CD4-positive, alpha-beta T cell treated with Interleukin-17A for 1 hour (primary cell): ENCODE results near the gene PIGU.
"Not testable (repeated sequence)": the region's sequence is repeated elsewhere in the genome, so short reads cannot be mapped to it uniquely, and the experiment has no call there.

Experiments
- DNase-seq: peaks from one replicate; pipeline ENCODE4 v3.0.0-alpha.2; 2020

PIGU gene

GRCh38 chr20:34529742-34530141, 147.2 kb downstream of the PIGU start:
- DNase-seq: no peak

GRCh38 chr20:34528921-34529297, 148.0 kb downstream of the PIGU start:
- no peak for DNase-seq

- DNase-seq: no peak
Measured at GRCh38 chr20:34527016-34527415, 149.9 kb downstream of the PIGU start.

- no peak for DNase-seq
Measured at GRCh38 chr20:34526466-34526865, 150.4 kb downstream of the PIGU start.

GRCh38 chr20:34525709-34526416, 151.0 kb downstream of the PIGU start:
- DNase-seq: no peak

GRCh38 chr20:34525342-34525708, 151.6 kb downstream of the PIGU start:
- DNase-seq: no peak

GRCh38 chr20:34524426-34524825, 152.5 kb downstream of the PIGU start:
- DNase-seq: no peak

GRCh38 chr20:34522969-34523871, 153.7 kb downstream of the PIGU start:
- peak; percentile 51 for DNase-seq

- not testable (repeated sequence) for DNase-seq
Measured at GRCh38 chr20:34519841-34520240, 157.1 kb downstream of the PIGU start.

- DNase-seq: not testable (repeated sequence)
Measured at GRCh38 chr20:34518863-34519262, 158.0 kb downstream of the PIGU start.

- no peak for DNase-seq
Measured at GRCh38 chr20:34517114-34517505, 159.8 kb downstream of the PIGU start.

- peak; percentile 94 for DNase-seq
Measured at GRCh38 chr20:34516247-34517113, 160.4 kb downstream of the PIGU start, which contains the start of gene DYNLRB1. DYNLRB1 (plus strand) TSS chr20:34516422; CDS start chr20:34516459, 37 bp downstream.

- DNase-seq: peak; percentile 81
Measured at GRCh38 chr20:34515484-34516246, 161.2 kb downstream of the PIGU start.

GRCh38 chr20:34514897-34515483, 161.9 kb downstream of the PIGU start:
- DNase-seq: no peak

GRCh38 chr20:34514034-34514433, 162.9 kb downstream of the PIGU start:
- not testable (repeated sequence) for DNase-seq

GRCh38 chr20:34512955-34513419, 163.9 kb downstream of the PIGU start:
- DNase-seq: peak; percentile 24

GRCh38 chr20:34512266-34512954, 164.5 kb downstream of the PIGU start:
- DNase-seq: no peak

- DNase-seq: no peak
Measured at GRCh38 chr20:34511891-34512265, 165.0 kb downstream of the PIGU start.

- DNase-seq: no peak
Measured at GRCh38 chr20:34510575-34510974, 166.3 kb downstream of the PIGU start.
